ENCODE measurements around the gene PLSCR3. TPM values are rescaled to one million over a fixed set of nuclear protein-coding genes. Genes with fewer than 3 reads are reported as not detected.

Gene PLSCR3
- total RNA-seq, 1 experiment from 2014 or later, result 42.7 TPM

GRCh38 chr17:7418472-7419152 is 24.3 kb upstream of the PLSCR3 start (continued):
- TF ChIP-seq ZNF281 (CRISPR knock-in tag; IDR thresholded peaks at IDR 0.05) (no peak), NR3C1 (CRISPR knock-in tag; conservative IDR thresholded peaks at IDR 0.05; ENCODE audit: low read depth) (no peak)

- no peak for TF ChIP-seq FOXK1 (CRISPR knock-in tag; IDR thresholded peaks at IDR 0.05)
- no peak for TF ChIP-seq AR (CRISPR knock-in tag; IDR thresholded peaks at IDR 0.05)
- no peak for TF ChIP-seq FOXP4 (CRISPR knock-in tag; IDR thresholded peaks at IDR 0.05)
- TF ChIP-seq OVOL2 (CRISPR knock-in tag; IDR thresholded peaks at IDR 0.05; ENCODE audit: borderline replicate concordance), result no peak
- no peak for TF ChIP-seq ZNF396 (CRISPR knock-in tag; IDR thresholded peaks at IDR 0.05; ENCODE audit: borderline replicate concordance)
- no peak for TF ChIP-seq MYBL2 (CRISPR knock-in tag; IDR thresholded peaks at IDR 0.05)
- no peak for TF ChIP-seq ZNF121 (CRISPR knock-in tag; IDR thresholded peaks at IDR 0.05)
- TF ChIP-seq AFF4 (CRISPR knock-in tag; IDR thresholded peaks at IDR 0.05; ENCODE audit: borderline replicate concordance), result no peak
- no peak for TF ChIP-seq GABPB1 (CRISPR knock-in tag; IDR thresholded peaks at IDR 0.05)
- TF ChIP-seq ZBTB43 (CRISPR knock-in tag; IDR thresholded peaks at IDR 0.05), result no peak
- Mint-ChIP-seq H3K4me1 (peaks cover 23% of the 10 kb centered on the region), H3K4me3 (no peak overlapping the region), H3K36me3 (peaks cover 16% of the 10 kb centered on the region; the same call in 1 of the 2 replicates), H3K27me3 (ENCODE audit: low read depth) (no peaks in the 10 kb centered on the region), H3K9me3 (no peaks in the 10 kb centered on the region), H3K27ac (no peak overlapping the region)
- POLR2A ChIA-PET, result interaction anchor here (0.6 kb wide), 1 partner anchor 24 kb away, joined by 7 read pairs; no protein-coding TSS in a partner anchor
- CTCF ChIA-PET, result interaction anchor here (0.9 to 1.0 kb wide), 2 partner anchors 62 to 86 kb away, joined by 4 to 5 read pairs; no protein-coding TSS in a partner anchor
- DNase-seq (ENCODE audit: low spot score) (no peak), ATAC-seq (no peak)
Observed at GRCh38 chr17:7417056-7417655, 22.8 kb upstream of the PLSCR3 start.

Data from WTC11 (cell line).